ENCODE results near the gene PLB1.

The PLB1 gene

DNA sequence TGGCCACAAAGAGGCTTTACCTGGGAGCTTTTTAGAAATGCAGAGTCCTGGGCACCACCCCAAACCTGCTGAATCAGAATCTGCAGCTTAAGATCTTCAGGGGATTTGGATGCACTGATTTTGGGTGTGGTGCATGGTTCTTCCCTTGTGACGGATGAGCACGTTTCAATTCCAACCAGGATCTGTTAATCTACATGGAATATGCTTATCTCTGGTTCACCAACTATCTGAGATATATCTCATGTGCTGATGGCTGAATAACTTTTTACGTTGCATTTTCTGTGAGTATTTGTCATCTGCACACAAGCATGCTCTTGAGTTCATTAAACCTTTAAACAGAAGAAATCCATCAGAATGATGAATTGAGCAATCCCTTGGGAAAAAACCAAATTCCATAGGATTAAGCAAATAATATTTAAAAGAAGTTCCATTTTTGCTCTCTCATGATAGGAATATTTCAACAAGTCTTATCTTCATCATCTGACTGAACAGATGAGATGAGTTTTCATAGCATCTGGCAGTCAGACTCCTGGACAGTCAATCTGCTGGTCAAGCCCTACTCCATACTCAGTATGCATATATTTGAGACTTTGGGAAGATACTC lies 120.6 kb downstream of the PLB1 start:
- DNase-seq, result no peak

DNA sequence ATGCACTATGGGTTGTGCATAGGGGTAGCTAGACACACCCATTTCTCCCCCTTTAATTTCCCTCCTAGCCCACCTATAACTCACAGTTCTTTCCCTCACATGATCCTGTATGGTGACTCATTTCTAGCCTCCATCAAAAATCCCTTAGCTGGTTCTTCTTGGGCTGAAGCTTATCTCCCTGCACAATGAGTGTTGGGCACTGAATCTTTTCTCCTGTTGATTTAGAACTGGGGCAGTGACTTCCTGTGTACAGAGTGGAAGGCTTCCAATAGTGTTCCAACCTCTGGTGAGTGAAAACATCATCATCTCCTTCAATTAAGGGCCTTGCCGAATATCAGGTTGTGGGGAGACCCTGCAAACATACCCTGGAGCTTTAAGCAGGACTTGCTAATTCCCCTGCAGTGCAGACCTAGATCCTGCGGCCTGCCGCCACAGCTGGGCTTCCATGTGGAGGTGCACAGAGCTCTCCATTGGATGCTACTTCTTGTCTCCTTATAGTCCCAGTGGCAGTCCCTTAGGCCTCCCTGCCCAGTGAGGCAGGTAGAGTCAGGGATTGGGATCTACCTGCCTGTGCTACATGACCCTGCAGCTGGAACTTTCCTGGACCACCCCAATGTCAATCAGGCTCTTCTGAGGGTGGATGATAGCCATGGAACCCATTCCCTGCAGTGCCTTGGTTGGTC lies 121.8 kb downstream of the PLB1 start:
- no peak for DNase-seq

DNA sequence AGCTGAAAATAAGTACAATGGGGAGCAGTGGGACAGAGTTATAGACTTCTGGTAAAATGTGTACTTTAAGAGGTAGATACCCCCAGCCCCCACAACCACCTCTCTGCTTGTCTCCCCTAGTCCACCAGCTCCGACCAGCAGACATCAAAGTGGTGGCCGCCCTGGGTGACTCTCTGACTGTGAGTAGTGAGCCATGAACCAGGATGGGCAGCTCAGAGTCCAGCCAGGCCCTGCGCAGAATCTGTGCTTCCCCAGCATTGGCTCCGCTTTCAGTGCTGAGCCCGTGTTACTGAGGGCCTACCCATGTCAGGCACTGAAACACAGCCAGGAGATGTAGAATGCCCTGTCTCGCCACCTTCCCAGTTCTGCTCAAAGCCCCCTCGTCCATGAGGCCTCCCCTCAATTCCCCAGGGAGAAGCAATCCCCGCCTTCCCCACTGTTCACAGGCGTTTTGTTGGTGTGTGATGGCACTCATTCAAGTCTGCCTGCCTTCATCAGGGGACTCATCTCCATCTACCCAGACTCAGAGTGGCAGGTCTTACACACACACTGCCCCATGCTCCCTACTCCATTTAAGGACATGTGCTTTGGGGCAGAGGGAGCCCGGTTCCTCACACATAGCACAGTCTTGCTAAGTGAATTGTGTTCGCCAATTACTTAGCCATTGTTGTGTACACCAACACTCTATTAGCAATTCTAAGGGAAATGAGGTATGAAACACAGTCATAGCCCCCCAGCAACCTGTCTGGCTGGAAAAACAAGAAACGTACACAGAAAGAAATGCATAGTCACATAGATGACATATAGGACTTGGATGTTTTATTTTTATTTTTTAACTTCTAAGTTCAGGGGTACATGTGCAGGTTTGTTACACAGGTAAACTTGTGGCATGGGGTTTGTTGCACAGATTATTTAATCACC lies 122.6 kb downstream of the PLB1 start:
- DNase-seq, result no peak

DNA sequence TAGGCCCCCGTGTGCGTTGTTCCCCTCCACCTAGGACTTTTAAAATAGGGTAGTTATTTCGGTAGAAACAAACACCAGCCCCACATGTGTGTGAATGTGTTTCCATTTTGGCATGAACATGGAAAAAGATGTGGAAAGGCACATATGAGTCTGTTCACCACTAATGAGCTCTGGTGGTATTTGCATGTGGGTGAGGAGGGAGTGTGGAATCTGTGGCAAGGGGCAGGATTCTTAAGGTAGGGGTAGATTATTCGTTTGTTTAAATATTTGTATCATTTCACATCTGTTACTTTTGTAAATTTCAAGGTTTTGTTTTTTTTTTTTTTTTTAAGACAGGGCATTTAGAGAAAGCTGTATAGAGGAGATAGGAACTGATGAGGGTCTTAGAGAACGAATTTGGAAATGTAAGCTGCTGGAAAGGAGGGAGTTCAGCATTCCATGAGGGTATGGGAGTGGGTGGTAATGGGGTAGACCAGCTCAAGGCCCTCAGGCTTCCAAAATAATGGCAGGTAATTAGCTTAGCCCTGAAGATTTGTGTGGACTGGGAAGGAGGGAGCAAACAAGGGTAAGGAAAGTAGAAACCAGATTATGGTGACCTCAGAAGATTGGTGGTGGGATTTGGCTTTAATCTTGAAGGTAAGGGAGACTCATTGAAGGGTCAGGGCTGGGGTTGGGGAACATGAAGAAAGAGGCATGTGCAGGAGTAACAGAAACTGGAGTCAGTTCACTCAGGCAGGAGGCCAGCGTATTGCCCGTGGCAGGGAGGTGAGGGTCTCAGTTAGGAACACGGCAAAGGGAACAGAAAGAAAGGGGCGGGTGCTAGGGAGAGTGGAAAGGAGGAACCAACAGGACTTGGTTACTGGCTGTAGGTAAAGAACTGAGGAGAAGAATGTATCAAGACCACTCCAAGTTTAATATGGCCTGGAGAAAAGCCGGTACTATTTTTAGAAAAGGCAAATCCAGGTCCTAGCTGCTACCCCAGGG lies 123.6 kb downstream of the PLB1 start:
- DNase-seq, result no peak

DNA sequence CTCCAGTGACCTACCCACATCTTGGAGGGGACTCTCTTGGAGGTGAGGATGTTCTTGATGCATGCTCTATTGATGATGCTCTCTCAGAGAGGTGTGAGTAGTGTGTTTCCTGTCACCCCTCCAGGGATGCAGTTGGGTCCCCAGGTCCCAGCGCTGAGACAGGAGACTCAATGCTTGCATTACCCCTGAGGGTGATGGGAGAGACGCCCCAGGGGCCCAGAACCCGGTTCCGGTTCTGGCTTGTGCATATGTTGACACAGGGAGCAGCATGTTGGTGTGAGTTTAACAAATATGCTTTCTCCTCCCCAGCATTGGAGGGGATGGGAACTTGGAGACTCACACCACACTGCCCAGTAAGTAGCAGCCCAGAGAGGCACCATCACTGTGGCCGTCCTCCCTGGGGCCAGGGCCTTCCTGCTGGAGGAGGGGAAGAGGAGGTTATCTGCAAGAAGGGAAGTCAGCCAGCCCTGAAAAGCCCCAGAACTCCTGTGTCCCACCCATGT lies 124.5 kb downstream of the PLB1 start:
- no peak for DNase-seq

DNA sequence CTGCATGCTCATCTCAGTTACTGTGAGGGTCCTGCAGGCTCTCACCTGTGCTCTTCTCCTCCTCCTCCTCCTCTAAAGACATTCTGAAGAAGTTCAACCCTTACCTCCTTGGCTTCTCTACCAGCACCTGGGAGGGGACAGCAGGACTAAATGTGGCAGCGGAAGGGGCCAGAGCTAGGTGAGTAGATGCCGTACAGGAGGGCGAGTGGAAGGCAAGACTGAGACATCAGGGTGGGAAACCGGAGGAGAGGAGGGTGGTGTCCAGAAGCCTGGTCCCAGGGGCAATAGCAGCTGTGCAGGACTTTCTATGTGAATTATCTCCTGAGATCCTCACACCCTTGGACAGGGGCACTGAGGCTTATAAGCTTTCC lies 124.9 kb downstream of the PLB1 start:
- no peak for DNase-seq

DNA sequence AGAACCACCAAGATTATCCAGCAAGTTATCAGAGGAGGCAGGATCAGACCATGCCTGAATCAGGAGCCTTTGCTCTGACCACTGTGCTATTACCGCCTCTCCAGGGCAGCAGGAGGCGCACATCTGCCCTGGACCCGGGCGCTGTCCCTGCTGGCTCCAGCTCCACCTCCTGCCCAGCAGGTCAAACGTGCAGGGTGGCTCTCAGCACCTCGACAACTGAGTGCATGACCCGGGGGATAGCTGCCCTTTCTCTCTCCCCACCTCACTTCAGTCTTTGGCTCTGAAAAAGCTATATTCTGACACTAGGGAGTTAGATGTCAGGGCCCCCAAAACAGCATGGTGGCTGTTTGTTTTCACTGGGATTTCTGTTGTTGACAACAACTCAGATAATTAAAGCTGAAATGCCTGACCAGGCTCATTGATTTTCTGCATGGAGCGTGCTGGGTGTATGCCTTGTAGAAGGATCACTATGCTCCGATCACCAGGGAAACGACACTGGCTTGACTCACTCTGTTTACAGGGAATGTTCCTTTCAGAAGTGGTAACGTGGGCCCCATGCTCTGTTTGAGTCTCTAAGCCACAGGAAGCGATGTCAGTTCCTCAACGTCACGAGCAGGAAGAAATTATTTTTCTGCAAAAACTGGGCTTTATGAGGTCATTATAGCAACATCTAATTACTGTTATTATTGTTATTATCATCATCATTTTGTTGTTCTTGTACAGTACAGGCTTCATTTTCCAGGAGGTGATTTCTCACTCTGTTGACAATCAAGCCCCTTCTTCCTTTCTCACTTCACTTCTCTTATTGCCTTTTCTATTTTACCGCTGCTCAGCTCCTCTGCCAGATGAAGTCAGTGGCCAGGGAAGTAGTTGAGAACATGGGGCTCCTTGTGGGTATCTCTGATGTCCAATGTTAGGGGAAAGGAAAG lies 125.6 kb downstream of the PLB1 start:
- DNase-seq, result no peak

DNA sequence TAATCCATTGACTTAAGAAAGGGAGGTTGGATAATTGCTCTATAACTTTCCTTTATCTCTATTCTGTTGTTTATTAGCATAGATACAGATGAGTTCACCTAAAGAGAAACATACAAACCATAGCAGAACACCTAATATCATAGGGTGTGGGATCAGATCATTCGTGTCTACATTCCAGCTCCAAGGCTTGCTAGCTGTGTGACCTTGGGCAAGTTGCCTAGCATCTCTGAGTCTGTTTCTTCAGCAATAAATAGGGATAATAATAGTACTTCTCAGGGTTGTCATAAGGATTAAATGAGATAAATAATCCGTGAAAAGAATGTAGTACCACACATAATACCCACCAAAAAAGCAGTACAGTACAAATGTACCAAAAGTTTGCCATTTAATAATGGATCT lies 126.2 kb downstream of the PLB1 start:
- DNase-seq, result no peak

DNA sequence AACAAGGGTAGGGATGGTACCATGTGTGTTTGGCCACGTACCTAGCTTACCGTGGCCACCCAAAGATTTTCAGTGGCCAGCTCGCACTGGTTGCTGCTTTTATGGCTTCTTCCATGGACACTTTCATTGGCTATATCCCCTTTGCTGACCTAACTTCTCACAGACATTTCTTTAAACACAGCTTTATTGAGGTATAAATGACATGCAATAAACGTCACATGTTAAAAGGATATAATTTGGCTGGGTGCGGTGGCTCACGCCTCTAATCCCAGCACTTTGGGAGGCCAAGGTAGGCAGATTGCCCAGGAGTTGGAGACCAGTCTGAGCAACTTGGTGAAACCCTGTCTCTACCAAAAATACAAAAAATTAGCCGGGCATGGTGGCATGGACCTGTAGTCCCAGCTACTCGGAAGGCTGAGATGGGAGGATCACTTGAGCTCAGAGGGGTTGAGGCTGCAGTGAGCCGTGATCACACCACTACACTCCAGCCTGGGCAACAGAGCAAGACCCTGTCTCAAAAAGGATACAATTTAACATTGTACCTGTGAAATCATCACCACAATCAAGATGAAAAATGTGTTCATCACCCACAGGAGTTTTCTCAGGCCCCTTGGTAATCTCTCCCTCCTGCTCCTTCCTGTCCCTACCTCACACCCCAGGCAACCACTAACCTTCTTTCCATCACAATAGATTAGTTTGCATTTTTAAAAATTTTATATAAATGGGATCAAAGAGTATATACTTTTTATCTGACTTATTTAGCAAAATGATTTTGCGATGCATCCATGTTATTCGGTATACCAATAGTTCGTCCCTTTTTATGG lies 127.9 kb downstream of the PLB1 start:
- DNase-seq, result no peak

DNA sequence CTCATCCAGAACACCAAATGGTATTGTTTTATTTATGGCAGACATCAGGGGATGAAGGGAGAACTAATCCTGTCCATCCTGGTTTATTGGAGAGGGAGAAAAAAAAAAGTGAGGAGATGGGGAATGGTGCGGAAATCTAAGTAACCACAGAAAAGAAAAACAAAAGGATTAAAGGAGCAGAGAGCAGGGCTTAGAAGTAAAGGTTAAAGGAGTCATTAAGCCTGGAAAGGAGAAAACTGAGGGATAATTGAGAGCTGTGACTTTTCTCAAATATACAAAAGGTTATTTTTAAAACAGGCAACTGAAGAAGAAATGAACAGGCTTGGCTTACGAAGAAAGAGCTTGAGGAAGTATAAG lies 128.6 kb downstream of the PLB1 start:
- no peak for DNase-seq

DNA sequence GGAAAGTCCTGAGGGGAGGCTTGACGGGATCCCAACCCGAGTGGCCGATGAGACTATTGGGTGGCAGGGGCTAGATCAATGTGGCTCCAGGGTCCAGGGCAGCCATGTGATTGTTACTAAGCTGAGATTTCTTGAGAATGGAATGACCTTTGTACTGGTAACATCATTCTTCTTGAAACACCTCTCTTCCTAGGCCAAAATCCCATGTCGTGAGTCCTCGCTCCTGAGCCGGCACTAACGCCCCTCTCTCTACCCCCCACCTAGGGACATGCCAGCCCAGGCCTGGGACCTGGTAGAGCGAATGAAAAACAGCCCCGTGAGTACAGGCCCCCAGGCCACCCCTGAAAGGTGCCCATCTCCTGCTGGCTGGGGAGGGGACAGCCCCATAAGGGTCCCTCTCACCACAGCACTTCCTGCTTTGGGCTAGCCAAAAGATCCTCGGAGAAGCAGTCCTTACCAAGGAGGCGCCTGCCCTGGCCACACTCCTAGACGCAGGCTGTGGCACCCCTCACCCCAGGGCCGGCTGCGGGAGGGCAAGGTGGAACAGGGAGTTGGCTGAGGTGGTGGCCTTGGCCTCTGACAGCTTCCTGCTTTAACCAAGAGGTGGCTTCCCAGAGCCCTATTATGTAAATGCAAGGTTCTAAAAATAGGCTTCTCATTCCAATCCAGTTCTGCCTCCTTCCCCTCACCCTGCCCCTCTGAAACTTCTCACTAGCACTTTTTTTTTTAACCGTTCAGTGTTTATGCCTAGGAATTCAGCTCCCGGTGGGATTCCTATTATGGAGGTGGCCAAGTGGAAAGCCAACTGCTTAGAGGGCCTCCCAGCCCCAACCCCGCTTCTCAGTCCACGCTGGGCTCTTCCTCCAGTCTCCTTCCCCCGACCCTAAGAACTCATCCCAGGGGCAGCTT lies 129.2 kb downstream of the PLB1 start:
- DNase-seq, result no peak

DNA sequence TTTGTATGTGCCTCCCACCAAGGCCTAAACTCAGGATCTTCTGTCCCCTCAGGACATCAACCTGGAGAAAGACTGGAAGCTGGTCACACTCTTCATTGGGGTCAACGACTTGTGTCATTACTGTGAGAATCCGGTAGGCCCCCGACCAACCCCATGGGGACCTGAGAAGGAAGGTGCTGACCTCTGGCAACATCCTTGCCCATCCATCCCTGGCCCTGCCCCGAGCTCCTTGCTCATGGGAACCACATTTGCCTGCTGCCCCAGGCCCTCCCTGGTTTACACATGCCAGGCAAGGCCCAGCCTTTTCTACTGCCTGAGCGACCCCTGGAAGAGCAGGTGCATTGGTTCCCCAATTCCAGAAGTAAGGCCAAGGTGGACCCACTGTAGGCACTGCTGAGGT lies 130.5 kb downstream of the PLB1 start:
- no peak for DNase-seq

DNA sequence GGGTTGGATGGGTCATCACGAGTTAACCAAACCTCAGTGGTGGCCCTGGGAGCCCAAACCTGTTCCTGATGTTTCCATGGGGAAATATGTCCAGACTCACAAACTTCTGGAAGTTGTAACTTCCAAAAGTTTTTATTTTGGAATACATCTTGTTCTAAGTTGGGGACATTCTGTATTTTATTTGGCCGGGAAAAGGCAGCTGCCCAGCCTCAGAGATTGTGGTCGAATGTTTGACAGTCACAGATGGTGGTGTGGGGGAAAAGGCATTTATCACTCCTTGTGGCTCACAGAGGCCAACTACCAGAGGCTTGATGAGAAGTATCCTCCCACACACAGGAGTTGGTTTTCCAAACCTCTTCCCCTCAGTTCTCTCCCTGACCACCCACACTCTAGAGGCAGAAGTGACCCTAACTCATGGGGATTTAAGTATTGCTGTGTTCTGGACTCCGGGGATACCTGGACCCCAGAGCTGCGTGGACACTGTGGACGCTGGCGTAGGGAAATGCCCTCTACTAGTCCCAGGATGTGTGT lies 131.1 kb downstream of the PLB1 start:
- DNase-seq, result no peak

DNA sequence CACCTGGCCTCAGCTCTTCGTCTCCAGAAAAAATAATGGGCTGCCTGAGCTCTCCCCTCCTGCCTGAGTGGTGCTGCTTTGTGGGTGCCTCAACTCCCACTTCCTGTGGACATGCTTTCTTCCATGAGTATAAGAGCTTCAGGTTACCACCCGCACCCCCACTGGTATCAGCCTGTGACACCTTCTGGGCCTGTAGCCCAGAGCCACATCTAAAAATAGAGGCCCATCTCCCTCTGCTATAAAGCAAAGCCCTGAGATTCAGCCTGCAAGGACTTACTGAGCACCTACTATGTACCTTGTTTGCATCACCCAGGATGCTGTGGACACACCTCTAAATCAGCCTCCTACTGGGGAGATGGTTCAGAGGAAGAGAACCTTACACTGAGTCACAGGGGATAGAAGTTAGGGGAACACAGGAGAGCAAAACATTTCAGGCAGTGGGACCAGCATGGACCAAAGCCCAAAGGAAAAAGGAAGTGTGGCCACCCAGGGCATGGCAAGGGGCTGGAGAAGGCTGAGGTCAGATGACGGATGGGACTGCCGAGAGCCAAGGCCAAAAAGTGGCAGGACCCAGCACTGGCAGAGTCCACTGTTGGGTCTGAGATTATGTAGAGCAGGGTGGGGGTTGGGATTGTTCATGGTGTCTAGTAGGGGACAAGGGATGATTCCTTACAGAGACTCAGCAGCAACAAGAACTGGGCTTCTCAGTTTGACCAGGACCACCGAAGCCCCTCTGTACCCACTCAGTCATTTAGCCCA lies 132.0 kb downstream of the PLB1 start:
- DNase-seq, result no peak

DNA sequence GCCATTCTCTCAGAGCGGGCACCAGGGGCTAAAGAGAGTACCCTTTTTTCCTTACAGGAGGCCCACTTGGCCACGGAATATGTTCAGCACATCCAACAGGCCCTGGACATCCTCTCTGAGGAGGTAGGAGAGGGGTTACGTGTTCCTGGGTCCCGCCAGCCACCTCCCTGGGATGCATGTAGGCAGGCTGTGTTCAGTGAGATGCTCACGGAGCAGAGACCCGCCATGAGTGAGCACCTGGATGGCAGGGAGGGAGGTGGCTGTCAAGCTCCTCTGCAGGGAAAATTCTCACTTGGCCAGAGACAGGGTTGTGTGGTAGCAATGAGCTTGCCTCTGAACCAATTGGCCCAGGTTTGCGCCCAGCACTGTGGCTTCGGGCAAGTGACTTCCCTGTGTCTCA lies 132.6 kb downstream of the PLB1 start:
- no peak for DNase-seq

DNA sequence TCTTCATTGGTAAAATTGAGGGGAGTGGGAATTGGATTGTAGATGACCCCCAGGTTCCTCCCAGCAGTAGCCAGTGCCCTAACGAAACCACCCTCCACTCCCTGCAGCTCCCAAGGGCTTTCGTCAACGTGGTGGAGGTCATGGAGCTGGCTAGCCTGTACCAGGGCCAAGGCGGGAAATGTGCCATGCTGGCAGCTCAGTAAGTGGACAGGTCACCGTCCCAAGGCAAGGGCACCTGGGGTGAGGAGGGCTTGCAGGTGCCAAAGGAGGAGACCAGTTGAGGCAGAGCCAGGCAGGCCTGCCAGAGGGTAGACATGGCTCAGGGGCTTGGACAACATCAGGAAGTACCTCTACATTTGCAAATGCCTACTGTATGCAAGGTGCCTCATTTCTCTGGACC lies 133.1 kb downstream of the PLB1 start:
- DNase-seq, result no peak

DNA sequence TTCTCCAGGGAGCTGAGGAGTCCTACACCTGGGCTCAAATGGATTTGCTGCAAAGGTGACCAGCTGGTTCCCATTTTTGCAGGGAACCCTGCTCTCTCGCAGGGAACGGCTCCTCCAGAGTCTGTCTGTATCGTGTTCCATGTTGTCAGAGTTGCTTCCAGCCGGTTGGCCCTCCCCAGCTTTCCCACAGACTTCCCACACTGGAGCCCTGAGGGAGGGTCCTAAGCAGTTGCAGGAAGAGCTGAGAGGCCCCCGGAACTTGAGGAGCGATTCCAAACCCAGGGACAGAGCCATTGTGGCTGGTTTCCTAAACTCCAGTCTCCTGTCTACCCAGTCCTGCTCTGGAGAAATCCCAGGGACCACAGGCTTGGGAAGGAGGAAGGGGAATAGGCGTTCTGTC lies 134.1 kb downstream of the PLB1 start:
- DNase-seq, result no peak

DNA sequence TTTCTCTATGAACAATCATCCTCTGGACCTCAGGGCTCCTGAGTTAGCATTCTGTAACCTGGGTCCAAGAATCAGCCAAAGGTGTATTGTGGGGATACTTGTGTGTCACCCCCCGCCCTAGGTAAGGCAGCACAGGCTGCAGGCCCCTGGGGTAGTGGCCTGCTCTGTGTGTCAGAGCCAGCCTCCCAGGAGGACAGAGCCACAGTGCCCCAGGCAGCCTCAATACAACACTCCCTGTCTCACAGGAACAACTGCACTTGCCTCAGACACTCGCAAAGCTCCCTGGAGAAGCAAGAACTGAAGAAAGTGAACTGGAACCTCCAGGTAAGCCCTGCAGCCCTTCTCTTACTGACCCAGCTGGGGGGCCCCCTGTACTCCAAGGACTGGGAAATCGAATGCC lies 134.5 kb downstream of the PLB1 start:
- no peak for DNase-seq
